Mucosa of descending colon (tissue), 3 donors: ENCODE measurements around the gene EIF2S2. TPM values are rescaled to one million over a fixed set of nuclear protein-coding genes. Genes with fewer than 3 reads are reported as not detected.
A peak's percentile ranks its signal among the peaks of the same experiment; 100 is the strongest.

ENCODE experiments used
- ATAC-seq: fragments of 200-7000 bp; cut with Tn5 transposase; one replicate; pipeline ENCODE4 v1.9.1; 2020; ENCODE audit warnings: mild to moderate bottlenecking, moderate library complexity
- DNase-seq, 3 donors: peaks; one replicate each; pipeline ENCODE4 v3.0.0-alpha.2; 2020
- H3K36me3 ChIP-seq: fragments of 200-600 bp; one replicate; pipeline ENCODE4 v1.8.0; 2021; ENCODE audit warnings: low read depth, mild to moderate bottlenecking
- H3K4me1 ChIP-seq: fragments of 200-600 bp; one replicate; pipeline ENCODE4 v1.8.0; 2021; ENCODE audit warnings: low read depth, mild to moderate bottlenecking
- H3K4me3 ChIP-seq: fragments of 200-600 bp; one replicate; pipeline ENCODE4 v1.8.0; 2021; ENCODE audit warnings: mild to moderate bottlenecking
- H3K9me3 ChIP-seq: fragments of 200-600 bp; one replicate; pipeline ENCODE4 v1.8.0; 2021; ENCODE audit warnings: mild to moderate bottlenecking
- intact Hi-C, 2 donors: fragments of 100-400 bp; cut with DNase I in 1 of 2; cut with micrococcal nuclease in 1 of 2; formaldehyde crosslinking; loops; one replicate each; pipeline versions ENCODE4 v1.11.0 to v1.11.1; 2022; cut with DNase I, micrococcal nuclease
- total RNA-seq, 3 donors: library from RNA; stranded (reverse); fragmentation: NEBNext Ultra II Directional in 2 of 3; extraction: Animal tissue kit (Norgen Biotek cat#: 25700) in 2 of 3; gene quantifications; one replicate each; pipeline versions ENCODE4 v1.2.1 to v1.2.4, GENCODE V29; 2021 to 2023
- TF ChIP-seq, protein P1 (sequence below): fragments of 200-600 bp; IDR thresholded peaks from one replicate; pipeline ENCODE4 v1.8.0; 2022; ENCODE audit warnings: antibody characterized with exemption, mild to moderate bottlenecking
- donor health status: DM: no; HTN: no; CAD: no; lungs with moderate emphysema.
- donor health status: DM: no; HTN: no; CAD: no.
- donor health status: DM: no; HTN: yes; CAD: no.

Gene EIF2S2
- total RNA-seq, 3 donors from 2014 or later: 26.5 to 51.7 (median 41.0) TPM

DNA sequence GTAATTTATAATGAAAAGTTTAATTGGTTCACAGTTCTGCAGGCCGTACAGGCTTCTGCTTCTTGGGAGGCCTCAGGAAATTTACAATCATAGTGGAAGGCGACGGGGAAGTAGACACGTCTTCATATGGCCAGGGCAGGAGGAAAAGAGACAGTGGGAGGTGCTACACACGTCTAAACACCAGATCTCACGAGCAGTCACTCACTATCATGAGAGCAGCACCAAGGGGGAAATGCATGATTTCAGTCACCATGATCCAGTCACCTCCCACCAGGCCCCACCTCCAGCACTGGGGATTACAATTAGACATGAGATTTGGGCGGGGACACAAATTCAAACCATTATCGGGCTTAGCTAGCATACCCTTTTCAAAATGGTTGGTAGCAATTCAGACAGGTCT lies 41.2 kb downstream of the EIF2S2 start:
- H3K36me3 ChIP-seq: no peaks in the 10 kb centered on the region
- no peaks in the 10 kb centered on the region for H3K9me3 ChIP-seq
- intact Hi-C loops: loop anchor here in 1 of 2 donors (10.0 kb wide), 1 partner anchor 206 kb away; no protein-coding TSS in a partner anchor
- DNase-seq: no peak
- H3K4me3 ChIP-seq: no peak overlapping the region
- peaks cover 17% of the 10 kb centered on the region for H3K4me1 ChIP-seq
- no peak for ATAC-seq
- TF ChIP-seq, protein P1, sequence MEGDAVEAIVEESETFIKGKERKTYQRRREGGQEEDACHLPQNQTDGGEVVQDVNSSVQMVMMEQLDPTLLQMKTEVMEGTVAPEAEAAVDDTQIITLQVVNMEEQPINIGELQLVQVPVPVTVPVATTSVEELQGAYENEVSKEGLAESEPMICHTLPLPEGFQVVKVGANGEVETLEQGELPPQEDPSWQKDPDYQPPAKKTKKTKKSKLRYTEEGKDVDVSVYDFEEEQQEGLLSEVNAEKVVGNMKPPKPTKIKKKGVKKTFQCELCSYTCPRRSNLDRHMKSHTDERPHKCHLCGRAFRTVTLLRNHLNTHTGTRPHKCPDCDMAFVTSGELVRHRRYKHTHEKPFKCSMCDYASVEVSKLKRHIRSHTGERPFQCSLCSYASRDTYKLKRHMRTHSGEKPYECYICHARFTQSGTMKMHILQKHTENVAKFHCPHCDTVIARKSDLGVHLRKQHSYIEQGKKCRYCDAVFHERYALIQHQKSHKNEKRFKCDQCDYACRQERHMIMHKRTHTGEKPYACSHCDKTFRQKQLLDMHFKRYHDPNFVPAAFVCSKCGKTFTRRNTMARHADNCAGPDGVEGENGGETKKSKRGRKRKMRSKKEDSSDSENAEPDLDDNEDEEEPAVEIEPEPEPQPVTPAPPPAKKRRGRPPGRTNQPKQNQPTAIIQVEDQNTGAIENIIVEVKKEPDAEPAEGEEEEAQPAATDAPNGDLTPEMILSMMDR: no peak

DNA sequence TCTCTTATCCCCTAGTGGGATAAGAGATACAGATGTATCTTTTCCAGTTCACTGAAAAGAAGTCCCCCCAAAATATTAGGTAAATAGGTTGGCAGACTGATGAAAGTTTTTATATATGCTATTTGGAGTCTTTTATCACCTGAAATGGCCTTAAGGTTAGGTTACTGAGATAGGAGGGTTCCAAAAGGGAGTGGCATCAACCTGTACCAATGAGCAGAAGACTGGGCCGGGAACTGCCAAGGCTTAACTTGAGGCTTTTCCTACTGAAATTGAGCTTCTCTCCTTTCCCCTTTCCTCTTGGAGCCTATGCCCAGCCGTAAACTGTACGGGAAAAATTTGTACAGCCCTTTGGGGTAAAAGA lies 42.0 kb downstream of the EIF2S2 start:
- no peak overlapping the region for H3K4me3 ChIP-seq
- intact Hi-C loops: loop anchor here in 1 of 2 donors (10.0 kb wide), 1 partner anchor 205 kb away; no protein-coding TSS in a partner anchor
- DNase-seq: no peak
- H3K9me3 ChIP-seq: no peaks in the 10 kb centered on the region
- H3K36me3 ChIP-seq: no peaks in the 10 kb centered on the region
- ATAC-seq: no peak
- TF ChIP-seq, protein P1: no peak
- H3K4me1 ChIP-seq: peaks cover 17% of the 10 kb centered on the region

DNA sequence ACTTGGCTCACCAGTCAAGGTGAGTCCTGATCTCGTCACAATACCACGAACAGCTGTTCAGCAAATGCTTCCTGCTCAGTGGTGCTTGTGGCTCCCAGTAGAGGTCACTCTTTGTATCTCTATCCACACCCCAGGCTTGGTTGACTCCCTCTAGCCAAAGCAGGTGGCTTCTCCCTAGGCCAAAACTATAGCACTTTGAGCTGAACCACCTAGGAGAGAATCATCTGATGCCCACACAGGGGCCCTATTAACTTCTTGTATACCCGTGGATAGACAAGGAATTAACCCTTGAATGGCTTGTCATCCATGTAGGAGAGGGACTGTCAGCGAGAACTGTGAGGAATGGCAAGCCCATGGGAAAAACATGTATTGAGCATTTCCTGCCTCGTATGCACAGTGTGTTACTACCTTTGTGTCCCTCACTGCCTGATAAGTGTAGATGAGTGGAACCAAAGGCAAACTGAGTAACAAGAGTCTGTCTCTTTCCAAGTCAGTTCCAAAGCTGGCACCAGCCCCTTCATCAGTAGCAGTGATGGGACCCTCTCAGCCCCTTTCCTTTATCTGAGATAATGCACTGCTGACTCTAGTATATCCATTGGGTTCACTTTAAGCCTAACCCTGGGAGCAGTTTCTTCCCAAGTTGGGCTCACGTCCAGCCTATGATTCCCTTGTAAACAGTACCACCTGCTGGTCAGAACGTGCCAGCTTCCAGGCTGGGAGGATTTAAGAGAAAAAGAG lies 42.5 kb downstream of the EIF2S2 start:
- H3K4me1 ChIP-seq: peaks cover 17% of the 10 kb centered on the region
- DNase-seq (peak in 2 of 3 donors; percentile 77 to 86), ATAC-seq (peak; percentile 92)
- intact Hi-C loops: loop anchor here in 1 of 2 donors (10.0 kb wide), 2 partner anchors 125 to 205 kb away; no protein-coding TSS in a partner anchor
- TF ChIP-seq, protein P1: peak; percentile 72
- H3K9me3 ChIP-seq: no peaks in the 10 kb centered on the region
- H3K36me3 ChIP-seq: no peaks in the 10 kb centered on the region
- H3K4me3 ChIP-seq: no peak overlapping the region

DNA sequence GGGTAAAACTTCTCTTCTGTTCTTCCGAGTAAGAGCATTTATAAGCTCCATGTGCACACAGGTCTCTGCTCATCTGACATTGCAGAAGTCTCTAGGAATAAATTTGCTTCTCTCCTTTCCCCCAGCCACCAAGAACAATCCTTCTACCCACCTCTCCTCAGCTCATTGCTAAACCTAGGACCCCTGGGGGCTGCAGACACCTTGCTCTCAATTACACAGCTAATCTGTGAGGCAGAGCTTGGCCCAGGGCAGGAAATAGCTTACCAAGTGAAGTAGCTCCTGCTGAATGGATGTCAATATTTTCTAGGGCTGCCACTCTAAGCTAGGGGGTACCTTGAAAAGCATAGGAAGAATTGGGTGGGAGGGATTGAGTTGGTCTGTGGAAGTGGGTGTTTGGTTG lies 44.0 kb downstream of the EIF2S2 start:
- ATAC-seq (no peak), DNase-seq (no peak)
- H3K9me3 ChIP-seq: no peaks in the 10 kb centered on the region
- H3K4me1 ChIP-seq: peaks cover 17% of the 10 kb centered on the region
- H3K4me3 ChIP-seq: no peak overlapping the region
- intact Hi-C loops: loop anchor here in 1 of 2 donors (10.0 kb wide), 1 partner anchor 123 kb away; no protein-coding TSS in a partner anchor
- no peaks in the 10 kb centered on the region for H3K36me3 ChIP-seq
- TF ChIP-seq, protein P1: no peak

DNA sequence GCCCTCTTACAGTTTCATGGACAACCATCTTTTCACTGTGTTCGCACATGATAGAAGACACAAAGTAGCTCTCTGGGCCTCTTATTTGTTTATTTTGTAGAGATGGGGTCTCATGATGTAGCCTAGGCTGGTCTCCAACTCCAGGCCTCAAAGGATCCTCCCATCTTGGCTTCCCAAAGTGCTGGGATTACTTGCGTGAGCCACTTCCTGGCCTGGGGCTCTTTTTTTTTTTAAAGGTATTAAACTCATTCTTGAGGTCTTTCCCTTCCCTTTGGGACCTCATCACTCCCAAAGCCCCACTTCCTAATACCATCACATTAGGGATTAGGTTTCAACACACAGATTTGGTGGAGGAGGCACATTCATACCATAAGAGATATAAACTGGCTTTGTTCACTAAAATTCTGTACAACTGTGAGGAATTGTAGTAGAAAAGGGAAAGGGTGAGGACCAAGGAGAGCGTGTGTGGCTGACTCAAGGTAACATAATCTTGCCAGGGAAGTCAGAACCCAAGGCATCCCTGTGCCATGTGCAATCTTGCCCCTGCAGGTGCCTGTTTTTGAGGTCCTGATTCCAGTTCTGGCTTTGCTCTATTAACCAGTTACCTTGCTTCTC lies 45.5 kb downstream of the EIF2S2 start:
- TF ChIP-seq, protein P1: no peak
- ATAC-seq (no peak), DNase-seq (peak in 1 of 3 donors; percentile 22)
- H3K4me3 ChIP-seq: no peak overlapping the region
- no peaks in the 10 kb centered on the region for H3K9me3 ChIP-seq
- peaks cover 17% of the 10 kb centered on the region for H3K4me1 ChIP-seq
- H3K36me3 ChIP-seq: no peaks in the 10 kb centered on the region
- intact Hi-C loops: loop anchor here in 1 of 2 donors (10.0 kb wide), 1 partner anchor 122 kb away; no protein-coding TSS in a partner anchor
